ENCODE results near the gene SGIP1. TPM values are rescaled to one million over a fixed set of nuclear protein-coding genes. Genes with fewer than 3 reads are reported as not detected.

Gene SGIP1
- total RNA-seq, 1 experiment from 2014 or later = not detected

DNA sequence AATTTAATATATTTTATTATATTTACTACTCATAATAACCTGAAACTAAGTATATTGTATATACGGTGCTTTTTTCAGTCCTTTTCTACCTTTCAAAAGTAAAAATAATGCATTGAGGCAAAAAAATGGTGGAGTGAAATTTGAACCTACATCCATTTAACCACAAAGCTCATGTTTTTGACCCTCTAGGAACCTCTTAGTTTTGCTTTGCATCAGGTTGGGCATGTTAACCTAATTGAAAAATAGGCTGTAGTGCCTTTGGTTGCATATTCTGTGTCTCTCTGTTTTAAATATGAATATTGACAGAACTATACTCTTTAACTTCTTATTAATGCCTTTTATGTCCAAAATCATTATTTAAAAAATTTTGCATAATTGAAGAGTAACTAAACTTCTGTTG lies 3.8 kb downstream of the SGIP1 start:
- no peaks in the 10 kb centered on the region for H3K4me1 Mint-ChIP-seq (ENCODE audit: low read depth, unreplicated experiment)
- H3K9me3 Mint-ChIP-seq (ENCODE audit: unreplicated experiment) = no peaks in the 10 kb centered on the region
- H3K27me3 Mint-ChIP-seq (ENCODE audit: insufficient read depth, unreplicated experiment) = no peaks in the 10 kb centered on the region
- no peaks in the 10 kb centered on the region for H3K36me3 ChIP-seq (ENCODE audit: control insufficient read depth, insufficient read depth, low read length)
- H3K27ac Mint-ChIP-seq (ENCODE audit: unreplicated experiment) = no peak overlapping the region
- H3K27me3 ChIP-seq (replicated peaks; ENCODE audit: control insufficient read depth, insufficient read depth, low read length) = no peaks in the 10 kb centered on the region
- H3K36me3 Mint-ChIP-seq (ENCODE audit: insufficient read depth, unreplicated experiment) = no peaks in the 10 kb centered on the region
- H3K4me3 ChIP-seq (ENCODE audit: low read depth, low read length) = no peak overlapping the region
- no peaks in the 10 kb centered on the region for H3K9me3 ChIP-seq
- no peak for DNase-seq
- no peak overlapping the region for H3K4me3 Mint-ChIP-seq (ENCODE audit: unreplicated experiment)
- ChIA-PET CTCF (no interaction called here), POLR2A (no interaction called here)
- TF ChIP-seq, protein P1, sequence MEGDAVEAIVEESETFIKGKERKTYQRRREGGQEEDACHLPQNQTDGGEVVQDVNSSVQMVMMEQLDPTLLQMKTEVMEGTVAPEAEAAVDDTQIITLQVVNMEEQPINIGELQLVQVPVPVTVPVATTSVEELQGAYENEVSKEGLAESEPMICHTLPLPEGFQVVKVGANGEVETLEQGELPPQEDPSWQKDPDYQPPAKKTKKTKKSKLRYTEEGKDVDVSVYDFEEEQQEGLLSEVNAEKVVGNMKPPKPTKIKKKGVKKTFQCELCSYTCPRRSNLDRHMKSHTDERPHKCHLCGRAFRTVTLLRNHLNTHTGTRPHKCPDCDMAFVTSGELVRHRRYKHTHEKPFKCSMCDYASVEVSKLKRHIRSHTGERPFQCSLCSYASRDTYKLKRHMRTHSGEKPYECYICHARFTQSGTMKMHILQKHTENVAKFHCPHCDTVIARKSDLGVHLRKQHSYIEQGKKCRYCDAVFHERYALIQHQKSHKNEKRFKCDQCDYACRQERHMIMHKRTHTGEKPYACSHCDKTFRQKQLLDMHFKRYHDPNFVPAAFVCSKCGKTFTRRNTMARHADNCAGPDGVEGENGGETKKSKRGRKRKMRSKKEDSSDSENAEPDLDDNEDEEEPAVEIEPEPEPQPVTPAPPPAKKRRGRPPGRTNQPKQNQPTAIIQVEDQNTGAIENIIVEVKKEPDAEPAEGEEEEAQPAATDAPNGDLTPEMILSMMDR (IDR thresholded peaks at IDR 0.05; ENCODE audit: insufficient read depth in 1 of 2, low read depth in 1 of 2, low read length in 1 of 2, severe bottlenecking in 1 of 2, unreplicated experiment in 1 of 2) = no peak
- intact Hi-C loops (cut with micrococcal nuclease; ENCODE audit: unreplicated experiment) = no loop called here
- BruUV-seq (replicated peaks) = no TSS peak
- H3K4me1 ChIP-seq = no peaks in the 10 kb centered on the region

DNA sequence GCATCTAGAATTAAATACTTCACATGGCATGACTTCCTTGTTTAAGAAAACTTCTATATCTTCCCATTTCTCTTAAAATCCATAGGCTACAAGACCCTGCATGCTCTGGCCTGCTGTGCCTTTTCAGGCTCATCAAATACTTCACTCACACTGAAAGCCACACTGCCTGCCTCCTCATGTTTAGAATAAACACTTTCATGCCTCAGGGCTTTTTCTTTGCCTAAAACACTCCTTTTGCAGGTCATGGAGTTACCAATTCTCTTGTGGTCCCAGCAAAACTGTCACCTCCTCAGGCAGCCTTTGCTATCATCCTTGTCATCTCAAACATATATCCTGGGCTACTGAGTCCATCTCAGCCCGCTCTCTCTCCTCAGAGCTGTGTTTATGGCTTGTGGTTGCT lies 5.5 kb downstream of the SGIP1 start:
- Mint-ChIP-seq H3K4me3 (ENCODE audit: unreplicated experiment) (no peak overlapping the region), H3K27ac (ENCODE audit: unreplicated experiment) (no peak overlapping the region), H3K9me3 (ENCODE audit: unreplicated experiment) (no peaks in the 10 kb centered on the region), H3K4me1 (ENCODE audit: low read depth, unreplicated experiment) (no peaks in the 10 kb centered on the region), H3K27me3 (ENCODE audit: insufficient read depth, unreplicated experiment) (no peaks in the 10 kb centered on the region), H3K36me3 (ENCODE audit: insufficient read depth, unreplicated experiment) (no peaks in the 10 kb centered on the region)
- intact Hi-C loops (cut with micrococcal nuclease; ENCODE audit: unreplicated experiment) = no loop called here
- Histone ChIP-seq H3K4me3 (ENCODE audit: low read depth, low read length) (no peak overlapping the region), H3K36me3 (ENCODE audit: control insufficient read depth, insufficient read depth, low read length) (no peaks in the 10 kb centered on the region), H3K4me1 (no peaks in the 10 kb centered on the region), H3K27me3 (replicated peaks; ENCODE audit: control insufficient read depth, insufficient read depth, low read length) (no peaks in the 10 kb centered on the region), H3K9me3 (no peaks in the 10 kb centered on the region)
- ChIA-PET POLR2A (no interaction called here), CTCF (no interaction called here)
- TF ChIP-seq, protein P1 (IDR thresholded peaks at IDR 0.05; ENCODE audit: insufficient read depth in 1 of 2, low read depth in 1 of 2, low read length in 1 of 2, severe bottlenecking in 1 of 2, unreplicated experiment in 1 of 2) = no peak
- no TSS peak for BruUV-seq (replicated peaks)
- DNase-seq = no peak

DNA sequence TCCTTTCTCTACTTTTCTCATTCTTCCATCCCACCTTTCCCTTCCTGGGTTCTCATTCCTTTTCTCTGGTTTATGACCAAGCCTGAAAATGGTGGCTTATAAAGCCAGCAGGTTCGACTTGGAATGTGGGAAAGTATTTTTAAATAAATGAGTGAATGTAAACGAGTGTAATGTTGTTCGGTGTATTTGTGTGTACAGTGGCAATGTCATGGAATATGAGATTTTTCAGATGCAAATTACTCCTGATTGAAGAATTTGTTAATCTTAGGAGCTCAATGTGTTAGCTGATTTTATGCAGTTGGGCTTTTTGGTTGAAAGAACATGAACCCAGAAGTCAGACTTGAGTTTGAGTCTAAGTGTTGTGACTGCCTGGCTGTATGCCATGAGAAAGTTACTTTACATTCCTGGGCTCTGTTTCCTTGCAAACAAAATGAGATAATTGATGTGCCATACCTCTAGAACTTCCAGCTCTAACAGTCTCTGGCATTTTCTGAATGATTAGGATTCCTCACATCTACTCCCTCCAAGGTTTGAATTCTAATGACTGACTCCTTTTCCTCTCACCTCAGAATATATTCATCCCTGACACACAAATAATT lies 6.6 kb downstream of the SGIP1 start:
- no peak overlapping the region for H3K4me3 Mint-ChIP-seq (ENCODE audit: unreplicated experiment)

More for the DNA sequence above, 6.6 kb downstream of the SGIP1 start:
- Histone ChIP-seq H3K27me3 (replicated peaks; ENCODE audit: control insufficient read depth, insufficient read depth, low read length) (no peaks in the 10 kb centered on the region), H3K4me3 (ENCODE audit: low read depth, low read length) (no peak overlapping the region), H3K4me1 (no peaks in the 10 kb centered on the region), H3K9me3 (no peaks in the 10 kb centered on the region), H3K36me3 (ENCODE audit: control insufficient read depth, insufficient read depth, low read length) (no peaks in the 10 kb centered on the region)
- TF ChIP-seq, protein P1 (IDR thresholded peaks at IDR 0.05; ENCODE audit: insufficient read depth in 1 of 2, low read depth in 1 of 2, low read length in 1 of 2, severe bottlenecking in 1 of 2, unreplicated experiment in 1 of 2) = no peak
- CTCF ChIA-PET = no interaction called here
- no peak overlapping the region for H3K27ac Mint-ChIP-seq (ENCODE audit: unreplicated experiment)
- no TSS peak for BruUV-seq (replicated peaks)
- intact Hi-C loops (cut with micrococcal nuclease; ENCODE audit: unreplicated experiment) = no loop called here
- no peak for DNase-seq
- H3K36me3 Mint-ChIP-seq (ENCODE audit: insufficient read depth, unreplicated experiment) = no peaks in the 10 kb centered on the region
- POLR2A ChIA-PET = no interaction called here
- no peaks in the 10 kb centered on the region for H3K9me3 Mint-ChIP-seq (ENCODE audit: unreplicated experiment)
- no peaks in the 10 kb centered on the region for H3K4me1 Mint-ChIP-seq (ENCODE audit: low read depth, unreplicated experiment)
- no peaks in the 10 kb centered on the region for H3K27me3 Mint-ChIP-seq (ENCODE audit: insufficient read depth, unreplicated experiment)

Data from Caco-2 (cell line).